ENCODE data around the gene ARHGEF9. TPM values are rescaled to one million over a fixed set of nuclear protein-coding genes. Genes with fewer than 3 reads are reported as not detected.
A peak's percentile ranks its signal among the peaks of the same experiment; 100 is the strongest.

ARHGEF9 gene
- total RNA-seq, 2 donors from 2014 or later = 5.4 to 64.6 TPM

GRCh38 chrX:63782515-63782914 lies 2.5 kb downstream of the ARHGEF9 start:
- 89 to 98% methylated on average over 6 of the region's 6 CpGs for whole genome bisulfite sequencing, 2 donors

GRCh38 chrX:63768760-63769159 lies 16.3 kb downstream of the ARHGEF9 start:
- H3K4me3 ChIP-seq = no peak overlapping the region
- H3K4me1 ChIP-seq = no peaks in the 10 kb centered on the region
- ATAC-seq (no peak), DNase-seq (no peak)
- no peaks in the 10 kb centered on the region for H3K36me3 ChIP-seq (replicated peaks in 1 of 2; ENCODE audit: insufficient read depth in 1 of 2, low read depth in 2 of 2)
- no peak for TF ChIP-seq CTCF (IDR thresholded peaks at IDR 0.05)
- TF ChIP-seq POLR2A (IDR thresholded peaks at IDR 0.05) = no peak
- 93 to 96% methylated on average over 2 of the region's 2 CpGs for WGBS, 2 donors
- no peaks in the 10 kb centered on the region for H3K9me3 ChIP-seq
- no peak overlapping the region for H3K27ac ChIP-seq
- H3K27me3 ChIP-seq = no peaks in the 10 kb centered on the region
- intact Hi-C loops (cut with DNase I) = no loop called here

More at GRCh38 chrX:63782515-63782914, 2.5 kb downstream of the ARHGEF9 start:
- no peaks in the 10 kb centered on the region for H3K27me3 ChIP-seq
- ATAC-seq = no peak
- H3K9me3 ChIP-seq = no peaks in the 10 kb centered on the region
- no peak overlapping the region for H3K27ac ChIP-seq
- no peaks in the 10 kb centered on the region for H3K4me1 ChIP-seq
- no peak for DNase-seq
- intact Hi-C loops (cut with DNase I) = no loop called here
- TF ChIP-seq CTCF (IDR thresholded peaks at IDR 0.05) (no peak), POLR2A (IDR thresholded peaks at IDR 0.05) (no peak)
- H3K4me3 ChIP-seq = no peak overlapping the region
- H3K36me3 ChIP-seq (replicated peaks in 1 of 2; ENCODE audit: insufficient read depth in 1 of 2, low read depth in 2 of 2) = no peaks in the 10 kb centered on the region

GRCh38 chrX:63765712-63766111 lies 19.3 kb downstream of the ARHGEF9 start:
- 66 to 84% methylated on average over 4 of the region's 4 CpGs for WGBS, 2 donors
- no peak for ATAC-seq
- Histone ChIP-seq H3K9me3 (no peaks in the 10 kb centered on the region), H3K27ac (no peak overlapping the region), H3K27me3 (no peaks in the 10 kb centered on the region), H3K4me3 (no peak overlapping the region), H3K36me3 (replicated peaks in 1 of 2; ENCODE audit: insufficient read depth in 1 of 2, low read depth in 2 of 2) (no peaks in the 10 kb centered on the region), H3K4me1 (no peaks in the 10 kb centered on the region)
- no peak for TF ChIP-seq POLR2A (IDR thresholded peaks at IDR 0.05)
- intact Hi-C loops (cut with DNase I) = no loop called here
- no peak for DNase-seq

GRCh38 chrX:63764946-63765345 lies 20.1 kb downstream of the ARHGEF9 start:
- no peaks in the 10 kb centered on the region for H3K36me3 ChIP-seq (replicated peaks in 1 of 2; ENCODE audit: insufficient read depth in 1 of 2, low read depth in 2 of 2)
- DNase-seq = no peak
- 36 to 70% methylated on average over 1 of the region's 1 CpG for WGBS, 2 donors
- TF ChIP-seq POLR2A (IDR thresholded peaks at IDR 0.05) (no peak), CTCF (IDR thresholded peaks at IDR 0.05) (no peak)
- no peaks in the 10 kb centered on the region for H3K4me1 ChIP-seq
- H3K4me3 ChIP-seq = no peak overlapping the region
- intact Hi-C loops (cut with DNase I) = no loop called here
- ATAC-seq = no peak
- no peak overlapping the region for H3K27ac ChIP-seq
- H3K27me3 ChIP-seq = no peaks in the 10 kb centered on the region
- H3K9me3 ChIP-seq = no peaks in the 10 kb centered on the region

- DNase-seq = no peak
- ATAC-seq = no peak
- Histone ChIP-seq H3K4me3 (no peak overlapping the region), H3K4me1 (no peaks in the 10 kb centered on the region), H3K27me3 (no peaks in the 10 kb centered on the region), H3K9me3 (no peaks in the 10 kb centered on the region), H3K36me3 (replicated peaks in 1 of 2; ENCODE audit: insufficient read depth in 1 of 2, low read depth in 2 of 2) (no peaks in the 10 kb centered on the region), H3K27ac (no peak overlapping the region)
- intact Hi-C loops (cut with DNase I) = no loop called here
- 17 to 50% methylated on average over 1 of the region's 1 CpG for WGBS, 2 donors
- no peak for TF ChIP-seq POLR2A (IDR thresholded peaks at IDR 0.05)
- TF ChIP-seq CTCF (IDR thresholded peaks at IDR 0.05) = peak in 3 of 7 experiments; percentile 4 to 30 (median 10)
These were observed 23.4 kb downstream of the ARHGEF9 start for GRCh38 chrX:63761639-63762038.
